Endothelial cell of umbilical vein (primary cell): Measurements from ENCODE around the gene SF3B1. TPM values are rescaled to one million over a fixed set of nuclear protein-coding genes. Genes with fewer than 3 reads are reported as not detected.

ENCODE experiments used
- BruUV-seq: library from RNA; stranded (reverse); fragments of 400-500 nt; replicated peaks from 2 replicates; lab custom pipeline; 2021; lab: Mats Ljungman, UMichigan
- CTCF ChIA-PET: fragments of 300-600, 350-600 bp; sonication (Branson Sonifier 250); formaldehyde crosslinking; loops from one replicate; lab custom pipeline; 2021; ENCODE audit warnings: antibody characterized with exemption, inconsistent platforms; lab: Charles Lee
- POLR2A ChIA-PET: fragments of 300-600, 350-600 bp; sonication (Branson Sonifier 250); formaldehyde crosslinking; loops from one replicate; lab custom pipeline; 2021; ENCODE audit warnings: antibody characterized with exemption, inconsistent platforms; lab: Charles Lee
- DNase-seq: peaks from one replicate; pipeline ENCODE4 v3.0.0-alpha.2; 2011; ENCODE audit warnings: low read depth, low spot score
- FAIRE-seq: peaks from 2 replicates; lab custom pipeline; 2011; peaks lifted over from hg19 to GRCh38; lab: Jason Lieb, UNC
- H2AFZ ChIP-seq: 2 replicates; pipeline ENCODE4 v1.6.0; 2012; ENCODE audit warnings: low read depth, low read length, control low read depth, inconsistent platforms
- H3K27ac ChIP-seq: 2 replicates; pipeline ENCODE4 v1.5.1; 2011; ENCODE audit warnings: low read depth, mild to moderate bottlenecking, control low read depth, low read length, moderate library complexity; ENCODE audit not compliant: insufficient read depth
- H3K27me3 ChIP-seq, 2 experiments: 2 replicates each; pipeline versions ENCODE4 v1.6.0 to v1.6.1; 2011; ENCODE audit warnings: low read length in 2 of 2, mixed read lengths in 1 of 2; ENCODE audit not compliant: control insufficient read depth in 2 of 2, insufficient read depth in 2 of 2
- H3K36me3 ChIP-seq, 2 experiments: 2 replicates in 1 of 2; 3 replicates in 1 of 2; pipeline ENCODE4 v1.5.1; 2011; ENCODE audit warnings: low read length in 2 of 2, mild to moderate bottlenecking in 1 of 2, moderate library complexity in 1 of 2; ENCODE audit not compliant: control insufficient read depth in 2 of 2, insufficient read depth in 2 of 2; ENCODE audit errors: extremely low read depth in 1 of 2
- H3K4me1 ChIP-seq: 3 replicates; pipeline ENCODE4 v1.5.1; 2011; ENCODE audit warnings: mild to moderate bottlenecking, low read length; ENCODE audit not compliant: control insufficient read depth, insufficient read depth; ENCODE audit errors: extremely low read depth
- H3K4me2 ChIP-seq: 2 replicates; pipeline ENCODE4 v1.6.1; 2011; ENCODE audit warnings: low read length, control low read depth, mixed read lengths; ENCODE audit not compliant: insufficient read depth
- H3K4me3 ChIP-seq, 3 experiments: fragments of 200-600 bp in 1 of 3; sonication (generic), shearing (Covaris generic) in 1 of 3; replicated peaks in 1 of 3; 2 replicates each; pipeline ENCODE4 v1.5.1; 2011 to 2016; ENCODE audit warnings: control low read depth in 3 of 3, low read length in 3 of 3, mild to moderate bottlenecking in 2 of 3, inconsistent platforms in 1 of 3, low read depth in 1 of 3, moderate library complexity in 1 of 3; ENCODE audit not compliant: insufficient read depth in 1 of 3
- H3K79me2 ChIP-seq: 2 replicates; pipeline ENCODE4 v1.6.0; 2012; ENCODE audit warnings: low read length, inconsistent platforms; ENCODE audit not compliant: control insufficient read depth, insufficient read depth
- H3K9ac ChIP-seq: replicated peaks from 2 replicates; pipeline ENCODE3; 2011; ENCODE audit warnings: low read length, control low read depth; ENCODE audit not compliant: insufficient read depth; ENCODE audit errors: extremely low read depth
- H3K9me1 ChIP-seq: replicated peaks from 3 replicates; pipeline ENCODE4 v1.6.0; 2011; ENCODE audit warnings: mild to moderate bottlenecking, low read length; ENCODE audit not compliant: control insufficient read depth, insufficient read depth; ENCODE audit errors: extremely low read depth
- H3K9me3 ChIP-seq: replicated peaks from 2 replicates; pipeline ENCODE4 v1.5.1; 2012; ENCODE audit warnings: low read length, inconsistent platforms; ENCODE audit not compliant: control insufficient read depth, insufficient read depth
- H4K20me1 ChIP-seq: replicated peaks from 2 replicates; pipeline ENCODE3; 2011; ENCODE audit warnings: mild to moderate bottlenecking, low read length; ENCODE audit not compliant: control insufficient read depth, insufficient read depth; ENCODE audit errors: extremely low read depth
- CTCF ChIP-seq, 2 donors: IDR thresholded peaks; 1 replicate in 1 of 2; 2 replicates in 1 of 2; pipeline ENCODE4 v1.5.1; 2011; ENCODE audit warnings: low read length in 2 of 2, mild to moderate bottlenecking in 2 of 2, moderate library complexity in 2 of 2, control low read depth in 1 of 2, inconsistent platforms in 1 of 2, low read depth in 1 of 2; ENCODE audit not compliant: insufficient read depth in 1 of 2; ENCODE audit errors: extremely low read depth in 1 of 2
- EZH2 ChIP-seq: IDR thresholded peaks from 2 replicates; pipeline ENCODE4 v1.6.1; 2012; ENCODE audit warnings: borderline replicate concordance, low read depth, mild to moderate bottlenecking, moderate library complexity, low read length, inconsistent platforms; ENCODE audit not compliant: severe bottlenecking
- FOS ChIP-seq: IDR thresholded peaks from 2 replicates; pipeline ENCODE4 v1.6.1; 2011; ENCODE audit warnings: mild to moderate bottlenecking, low read length, moderate library complexity, borderline replicate concordance; ENCODE audit not compliant: insufficient read depth
- GATA2 ChIP-seq: IDR thresholded peaks from 2 replicates; pipeline ENCODE4 v1.7.0; 2011; ENCODE audit warnings: low read depth, mild to moderate bottlenecking, moderate library complexity, mixed read lengths, low read length; ENCODE audit not compliant: insufficient read length, insufficient read depth
- JUN ChIP-seq: IDR thresholded peaks from 2 replicates; pipeline ENCODE4 v1.6.1; 2011; ENCODE audit warnings: borderline replicate concordance, low read depth; ENCODE audit not compliant: insufficient read length, insufficient read depth
- MAX ChIP-seq: IDR thresholded peaks from 2 replicates; pipeline ENCODE4 v1.6.1; 2011; ENCODE audit not compliant: insufficient read depth, insufficient read length
- MYC ChIP-seq: IDR thresholded peaks from one replicate; pipeline ENCODE4 v1.6.1; 2011; ENCODE audit warnings: mild to moderate bottlenecking, low read depth, low read length
- POLR2A ChIP-seq: IDR thresholded peaks from 2 replicates; pipeline ENCODE4 v1.6.1; 2012; ENCODE audit warnings: low read depth, mild to moderate bottlenecking, control low read depth, low read length
- POLR2AphosphoS5 ChIP-seq: IDR thresholded peaks from 2 replicates; pipeline ENCODE4 v1.6.1; 2012; ENCODE audit warnings: low read depth, mild to moderate bottlenecking, control low read depth, low read length, moderate library complexity; ENCODE audit not compliant: insufficient read depth
- dilution Hi-C: fragments of 300-500 bp; cut with MboI; formaldehyde crosslinking; loops from one replicate; pipeline ENCODE4 v1.15.0; 2019; ENCODE audit warnings: low sequenced_read_pairs; ENCODE audit not compliant: extremely low pct_ligation_motif_present
- intact Hi-C: fragments of 100-400 bp; cut with micrococcal nuclease; formaldehyde crosslinking; loops from one replicate; pipeline ENCODE4 v1.10.0; 2022
- polyA plus RNA-seq, 4 experiments: library from polyadenylated mRNA; depleted of rRNA in 3 of 4; stranded (reverse) in 3 of 4; unstranded in 1 of 4; fragments of >200 nt; gene quantifications; 2 replicates each; pipeline versions ENCODE4 v1.2.1 to v1.2.3, GENCODE V29; 2011 to 2012; ENCODE audit warnings: missing spikeins in 1 of 4
- total RNA-seq: library from RNA; stranded (reverse); gene quantifications from 2 replicates; pipeline ENCODE4 v1.2.3, GENCODE V29; 2021

Gene SF3B1
- total and polyA plus RNA-seq, 2 donors (not counting 3 experiments of a cell fraction or from before 2014, with no cell fraction given) = 234 to 321 TPM

GRCh38 chr2:197353393-197354168, 81.2 kb downstream of the SF3B1 start:
- Histone ChIP-seq H3K9ac (no peak overlapping the region), H3K9me1 (no peaks in the 10 kb centered on the region), H3K79me2 (no peaks in the 10 kb centered on the region), H3K27ac (no peak overlapping the region), H3K4me1 (no peaks in the 10 kb centered on the region), H3K36me3 (no peaks in the 10 kb centered on the region), H4K20me1 (no peaks in the 10 kb centered on the region), H3K9me3 (no peaks in the 10 kb centered on the region), H2AFZ (no peak overlapping the region), H3K4me2 (no peak overlapping the region), H3K27me3 (no peaks in the 10 kb centered on the region), H3K4me3 (no peak overlapping the region)
- DNase-seq = no peak
- intact Hi-C loops = no loop called here
- ChIA-PET POLR2A (no interaction called here), CTCF (interaction anchor here (1.2 to 1.4 kb wide), 2 partner anchors 185 to 240 kb away, joined by 3 to 5 read pairs; no protein-coding TSS in a partner anchor)
- TF ChIP-seq MYC (no peak), MAX (no peak), JUN (no peak), POLR2A (no peak), EZH2 (no peak), POLR2AphosphoS5 (no peak), FOS (no peak)
- FAIRE-seq = no peak
- dilution Hi-C loops = no loop called here
- no TSS peak for BruUV-seq

- H3K27me3 ChIP-seq = no peaks in the 10 kb centered on the region
- BruUV-seq = no TSS peak
- H3K27ac ChIP-seq = no peak overlapping the region
- dilution Hi-C loops = no loop called here
- no peak overlapping the region for H2AFZ ChIP-seq
- no peaks in the 10 kb centered on the region for H3K36me3 ChIP-seq
- ChIA-PET POLR2A (no interaction called here), CTCF (interaction anchor here (1.1 kb wide), 1 partner anchor 236 kb away, joined by 3 read pairs; no protein-coding TSS in a partner anchor)
- FAIRE-seq = no peak
- intact Hi-C loops = no loop called here
- H3K9me3 ChIP-seq = no peaks in the 10 kb centered on the region
- H3K9me1 ChIP-seq = no peaks in the 10 kb centered on the region
- no peaks in the 10 kb centered on the region for H3K4me1 ChIP-seq
- H3K9ac ChIP-seq = no peak overlapping the region
- no peak overlapping the region for H3K4me2 ChIP-seq
- H4K20me1 ChIP-seq = no peaks in the 10 kb centered on the region
- DNase-seq = no peak
- TF ChIP-seq MAX = no peak
- no peak for TF ChIP-seq POLR2AphosphoS5
- TF ChIP-seq CTCF (IDR thresholded peaks at IDR 0.05; ENCODE audit: extremely low read depth in 1 of 2, insufficient read depth in 1 of 2, low read depth in 1 of 2, low read length in 2 of 2) = no peak
- TF ChIP-seq EZH2 = no peak
- no peak for TF ChIP-seq GATA2
- TF ChIP-seq MYC = no peak
- TF ChIP-seq FOS = no peak
- no peak for TF ChIP-seq POLR2A
- no peak for TF ChIP-seq JUN
- no peak overlapping the region for H3K4me3 ChIP-seq
- H3K79me2 ChIP-seq = no peaks in the 10 kb centered on the region
Measured at GRCh38 chr2:197349699-197350098, 85.1 kb downstream of the SF3B1 start.
